ENCODE measurements around the gene JUP. TPM values are rescaled to one million over a fixed set of nuclear protein-coding genes. Genes with fewer than 3 reads are reported as not detected.

The JUP gene
- total and polyA plus RNA-seq, 2 of the 13 experiments (the other 11 are each of a cell fraction or from before 2014, with no cell fraction given) = 12.1 to 20.6 TPM

DNA sequence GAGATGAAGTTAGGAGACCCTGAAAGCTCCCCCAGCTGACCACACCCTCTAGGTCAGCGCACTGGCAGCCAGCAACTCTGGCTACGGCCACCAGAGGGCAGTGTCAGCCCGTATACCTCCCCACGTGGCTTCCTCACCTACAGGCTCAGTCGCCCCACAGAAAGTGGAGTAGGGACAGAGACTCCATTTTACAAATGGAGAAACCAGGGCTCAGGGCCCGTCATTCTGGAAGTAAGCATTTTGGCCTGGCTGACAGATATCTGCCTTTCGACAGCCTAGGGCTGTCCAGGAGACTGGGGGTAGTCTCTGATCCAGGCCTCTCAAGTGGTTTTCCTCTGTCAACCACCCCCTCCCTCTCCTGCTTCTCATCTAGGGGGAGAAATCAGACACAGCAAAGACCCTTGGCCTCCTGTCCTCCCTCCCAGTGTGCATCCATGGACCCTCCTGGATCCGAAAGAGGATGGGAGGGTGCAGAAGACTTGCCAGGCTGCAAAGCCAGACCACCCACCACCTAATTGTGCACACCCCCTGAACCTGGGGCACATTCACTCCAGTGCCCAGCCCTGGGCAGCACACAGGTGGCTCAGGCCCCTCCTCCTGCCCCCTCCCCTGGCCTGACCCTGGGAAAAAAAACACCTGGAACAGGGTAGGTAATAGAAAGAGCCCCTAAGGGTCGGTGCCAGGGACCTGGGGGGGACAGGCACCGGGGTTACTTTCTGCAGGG, 48.3 kb downstream of the JUP start (continued):
- TF ChIP-seq MTF2 (CRISPR knock-in tag; IDR thresholded peaks at IDR 0.05; ENCODE audit: borderline replicate concordance) = no peak
- no peak for TF ChIP-seq EP300 (IDR thresholded peaks at IDR 0.05; ENCODE audit: low read depth in 2 of 2, low read length in 2 of 2)
- no peak for TF ChIP-seq EP300 (CRISPR knock-in tag; IDR thresholded peaks at IDR 0.05; ENCODE audit: borderline replicate concordance)
- no peak for TF ChIP-seq MAF1 (CRISPR knock-in tag; IDR thresholded peaks at IDR 0.05; ENCODE audit: borderline replicate concordance)
- TF ChIP-seq, protein P1, sequence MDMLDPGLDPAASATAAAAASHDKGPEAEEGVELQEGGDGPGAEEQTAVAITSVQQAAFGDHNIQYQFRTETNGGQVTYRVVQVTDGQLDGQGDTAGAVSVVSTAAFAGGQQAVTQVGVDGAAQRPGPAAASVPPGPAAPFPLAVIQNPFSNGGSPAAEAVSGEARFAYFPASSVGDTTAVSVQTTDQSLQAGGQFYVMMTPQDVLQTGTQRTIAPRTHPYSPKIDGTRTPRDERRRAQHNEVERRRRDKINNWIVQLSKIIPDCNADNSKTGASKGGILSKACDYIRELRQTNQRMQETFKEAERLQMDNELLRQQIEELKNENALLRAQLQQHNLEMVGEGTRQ (IDR thresholded peaks at IDR 0.05; ENCODE audit: low read depth, low read length) = peak; percentile 48
- TF ChIP-seq, protein P1 (CRISPR knock-in tag; IDR thresholded peaks at IDR 0.05; ENCODE audit: borderline replicate concordance) = no peak
- TF ChIP-seq ZNF589 (CRISPR knock-in tag; conservative IDR thresholded peaks at IDR 0.05) = no peak
- TF ChIP-seq MYNN (CRISPR knock-in tag; IDR thresholded peaks at IDR 0.05; ENCODE audit: low read depth) = no peak
- TF ChIP-seq SMAD3 (CRISPR knock-in tag; IDR thresholded peaks at IDR 0.05) = peak; percentile 89; the same call in 1 of the 2 replicates
- no peak for TF ChIP-seq SP1 (IDR thresholded peaks at IDR 0.05)
- TF ChIP-seq SP1 (CRISPR knock-in tag; IDR thresholded peaks at IDR 0.05) = no peak
- no peak for TF ChIP-seq ZNF33A (CRISPR knock-in tag; IDR thresholded peaks at IDR 0.05; ENCODE audit: borderline replicate concordance)
- no peak for TF ChIP-seq JUNB (CRISPR knock-in tag; IDR thresholded peaks at IDR 0.05; ENCODE audit: borderline replicate concordance)
- TF ChIP-seq, protein P2, sequence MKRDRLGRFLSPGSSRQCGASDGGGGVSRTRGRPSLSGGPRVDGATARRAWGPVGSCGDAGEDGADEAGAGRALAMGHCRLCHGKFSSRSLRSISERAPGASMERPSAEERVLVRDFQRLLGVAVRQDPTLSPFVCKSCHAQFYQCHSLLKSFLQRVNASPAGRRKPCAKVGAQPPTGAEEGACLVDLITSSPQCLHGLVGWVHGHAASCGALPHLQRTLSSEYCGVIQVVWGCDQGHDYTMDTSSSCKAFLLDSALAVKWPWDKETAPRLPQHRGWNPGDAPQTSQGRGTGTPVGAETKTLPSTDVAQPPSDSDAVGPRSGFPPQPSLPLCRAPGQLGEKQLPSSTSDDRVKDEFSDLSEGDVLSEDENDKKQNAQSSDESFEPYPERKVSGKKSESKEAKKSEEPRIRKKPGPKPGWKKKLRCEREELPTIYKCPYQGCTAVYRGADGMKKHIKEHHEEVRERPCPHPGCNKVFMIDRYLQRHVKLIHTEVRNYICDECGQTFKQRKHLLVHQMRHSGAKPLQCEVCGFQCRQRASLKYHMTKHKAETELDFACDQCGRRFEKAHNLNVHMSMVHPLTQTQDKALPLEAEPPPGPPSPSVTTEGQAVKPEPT (CRISPR knock-in tag; IDR thresholded peaks at IDR 0.05; ENCODE audit: low read depth) = 0 out of 2 replicates have a peak, but pooled peaks have one; percentile 35
- TF ChIP-seq SP2 (CRISPR knock-in tag; IDR thresholded peaks at IDR 0.05) = no peak
- TF ChIP-seq, protein P3, sequence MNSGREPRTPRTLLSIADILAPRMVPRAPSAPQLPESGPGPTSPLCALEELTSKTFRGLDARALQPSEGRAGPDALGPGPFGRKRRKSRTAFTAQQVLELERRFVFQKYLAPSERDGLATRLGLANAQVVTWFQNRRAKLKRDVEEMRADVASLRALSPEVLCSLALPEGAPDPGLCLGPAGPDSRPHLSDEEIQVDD (CRISPR knock-in tag; IDR thresholded peaks at IDR 0.05; ENCODE audit: borderline replicate concordance) = no peak
- TF ChIP-seq, protein P4, sequence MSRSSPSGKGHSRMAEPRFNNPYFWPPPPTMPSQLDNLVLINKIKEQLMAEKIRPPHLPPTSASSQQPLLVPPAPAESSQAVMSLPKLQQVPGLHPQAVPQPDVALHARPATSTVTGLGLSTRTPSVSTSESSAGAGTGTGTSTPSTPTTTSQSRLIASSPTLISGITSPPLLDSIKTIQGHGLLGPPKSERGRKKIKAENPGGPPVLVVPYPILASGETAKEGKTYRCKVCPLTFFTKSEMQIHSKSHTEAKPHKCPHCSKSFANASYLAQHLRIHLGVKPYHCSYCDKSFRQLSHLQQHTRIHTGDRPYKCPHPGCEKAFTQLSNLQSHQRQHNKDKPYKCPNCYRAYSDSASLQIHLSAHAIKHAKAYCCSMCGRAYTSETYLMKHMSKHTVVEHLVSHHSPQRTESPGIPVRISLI (CRISPR knock-in tag; IDR thresholded peaks at IDR 0.05; ENCODE audit: borderline replicate concordance) = peak; percentile 13; the same call in 1 of the 2 replicates
- TF ChIP-seq ZNF136 (CRISPR knock-in tag; IDR thresholded peaks at IDR 0.05; ENCODE audit: low read depth) = no peak
- TF ChIP-seq ZUFSP (CRISPR knock-in tag; IDR thresholded peaks at IDR 0.05; ENCODE audit: borderline replicate concordance) = no peak
- TF ChIP-seq SATB2 (CRISPR knock-in tag; IDR thresholded peaks at IDR 0.05) = no peak
- peak; percentile 77 for TF ChIP-seq ERF (CRISPR knock-in tag; IDR thresholded peaks at IDR 0.05)
- no peak for TF ChIP-seq ZNF782 (CRISPR knock-in tag; IDR thresholded peaks at IDR 0.05; ENCODE audit: borderline replicate concordance)
- TF ChIP-seq ZNF460 (CRISPR knock-in tag; IDR thresholded peaks at IDR 0.05; ENCODE audit: borderline replicate concordance) = no peak
